Measurements from ENCODE around the gene ASPM.
"Not testable (repeated sequence)": the region's sequence is repeated elsewhere in the genome, so short reads cannot be mapped to it uniquely, and the experiment has no call there.

Gene ASPM

DNA sequence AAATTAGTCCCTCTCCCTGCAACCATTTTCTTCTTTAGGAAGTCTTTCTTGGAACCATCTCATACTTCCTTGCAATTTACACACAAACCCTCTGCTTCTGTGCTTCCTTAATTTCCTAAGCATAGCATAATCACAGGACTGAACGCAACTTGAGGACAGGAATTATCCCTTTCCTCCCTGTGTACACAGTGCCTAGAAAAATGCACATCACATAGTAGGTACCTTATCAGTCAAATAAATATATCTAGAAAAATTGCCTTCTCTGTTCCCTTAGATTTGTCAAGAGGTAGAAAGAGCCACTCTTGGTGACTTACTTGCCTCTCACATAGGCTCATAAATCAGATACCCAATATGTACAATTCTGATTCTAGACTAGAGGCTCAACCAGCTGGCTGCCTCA lies 4.9 kb downstream of the ASPM start:
- no peak for DNase-seq

GRCh38 chr1:197140121-197140520 lies 6.3 kb downstream of the ASPM start:
- no peak for DNase-seq

- no peak for DNase-seq
Observed at GRCh38 chr1:197139169-197139568, 7.3 kb downstream of the ASPM start.

DNA sequence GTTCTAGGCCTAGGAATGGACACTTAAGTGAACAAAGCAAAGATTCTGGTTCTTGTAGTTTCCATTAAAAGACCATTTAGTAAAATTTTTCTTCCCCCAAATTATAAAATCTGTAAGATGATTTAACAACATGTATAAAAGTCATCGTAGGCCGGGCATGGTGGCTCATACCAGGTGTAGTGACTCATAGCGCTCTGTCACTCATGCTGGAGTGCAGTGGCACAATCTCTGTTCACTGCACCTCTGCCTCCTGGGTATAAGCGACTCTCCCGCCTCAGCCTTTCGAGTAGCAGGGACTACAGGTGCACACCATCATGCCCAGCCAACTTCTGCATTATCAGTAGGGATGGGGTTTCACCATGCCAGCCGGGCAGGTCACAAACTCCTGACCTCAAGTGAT lies 9.1 kb downstream of the ASPM start:
- DNase-seq: no peak

- DNase-seq: no peak
Observed at GRCh38 chr1:197130677-197131304, 15.7 kb downstream of the ASPM start.

DNA sequence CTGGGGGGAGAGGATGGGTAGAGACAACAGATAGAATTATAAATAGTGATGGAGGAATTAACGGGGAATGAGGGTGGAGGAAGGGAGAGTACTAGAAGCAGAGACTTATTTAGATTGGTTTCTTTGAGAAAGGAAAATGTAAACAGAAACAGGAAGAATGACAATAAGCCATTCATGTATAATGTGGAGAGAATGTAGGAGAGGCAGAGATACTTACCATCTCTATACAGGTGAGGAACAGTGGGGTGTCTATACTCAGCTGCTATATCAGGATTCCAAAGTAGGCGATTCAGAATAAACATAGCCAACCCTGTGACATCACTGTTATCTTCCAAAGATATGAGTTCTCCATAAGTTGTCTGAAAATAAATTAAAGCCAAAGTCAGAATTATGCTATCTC lies 16.8 kb downstream of the ASPM start:
- DNase-seq: no peak

GRCh38 chr1:197127246-197127912 lies 19.1 kb downstream of the ASPM start:
- no peak for DNase-seq

- DNase-seq: no peak
Observed at GRCh38 chr1:197126691-197127090, 19.8 kb downstream of the ASPM start.

DNA sequence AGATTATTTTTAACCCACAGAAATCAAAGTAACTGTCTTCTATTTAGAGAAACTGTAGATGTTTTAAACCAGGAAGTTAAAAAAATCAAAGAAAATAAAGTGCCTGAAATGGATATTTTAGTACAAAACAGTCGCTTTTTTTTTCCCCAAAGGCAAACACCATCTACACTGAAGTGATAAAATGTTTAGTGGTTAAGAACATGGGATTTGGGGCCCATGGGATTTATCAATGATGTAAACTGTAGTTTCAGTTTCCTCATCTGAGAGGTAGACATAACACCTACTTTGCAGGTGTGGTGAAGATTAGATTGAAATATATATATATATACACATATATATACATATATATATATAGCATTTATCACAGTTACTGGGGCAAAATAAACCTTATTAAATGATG lies 22.1 kb downstream of the ASPM start:
- no peak for DNase-seq

DNA sequence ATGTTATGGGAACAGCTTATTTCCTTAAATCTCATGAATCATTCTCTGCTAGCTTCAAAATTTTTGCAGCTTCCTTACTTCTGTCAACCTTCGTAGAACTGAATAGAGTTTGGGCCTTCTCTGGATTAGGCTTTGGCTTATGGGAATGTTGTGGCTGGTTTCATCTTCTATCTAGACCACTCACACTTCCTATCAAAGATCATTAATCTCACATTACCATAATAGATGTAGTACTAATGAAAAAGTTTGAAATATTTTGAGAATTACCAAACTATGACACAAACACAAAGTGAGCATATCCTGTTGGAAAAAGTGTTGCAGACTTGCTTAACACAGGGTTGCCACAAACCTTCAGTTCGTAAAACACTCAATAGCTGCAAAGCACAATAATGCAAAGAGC lies 30.3 kb downstream of the ASPM start:
- no peak for DNase-seq

GRCh38 chr1:197106869-197107268 lies 39.6 kb downstream of the ASPM start:
- DNase-seq: no peak

DNA sequence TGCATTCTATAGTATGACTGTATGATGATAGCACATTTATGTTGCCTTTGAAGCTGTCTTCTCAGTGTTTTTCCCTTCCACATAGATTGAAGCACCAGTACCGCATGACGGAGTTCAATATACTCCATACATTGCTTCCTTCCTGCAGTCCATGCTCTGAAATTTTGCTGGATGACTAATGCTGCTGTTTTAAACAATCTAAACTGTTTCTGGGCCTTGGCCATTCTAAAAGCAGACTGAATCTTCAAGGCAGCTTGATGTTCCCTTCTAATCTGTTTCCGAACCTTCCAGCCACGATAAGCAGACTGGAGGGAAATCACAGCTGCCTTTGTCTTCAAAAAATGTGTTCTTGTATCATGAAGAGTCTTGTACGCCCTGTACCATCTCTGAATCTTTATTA lies 43.2 kb downstream of the ASPM start:
- no peak for DNase-seq

DNA sequence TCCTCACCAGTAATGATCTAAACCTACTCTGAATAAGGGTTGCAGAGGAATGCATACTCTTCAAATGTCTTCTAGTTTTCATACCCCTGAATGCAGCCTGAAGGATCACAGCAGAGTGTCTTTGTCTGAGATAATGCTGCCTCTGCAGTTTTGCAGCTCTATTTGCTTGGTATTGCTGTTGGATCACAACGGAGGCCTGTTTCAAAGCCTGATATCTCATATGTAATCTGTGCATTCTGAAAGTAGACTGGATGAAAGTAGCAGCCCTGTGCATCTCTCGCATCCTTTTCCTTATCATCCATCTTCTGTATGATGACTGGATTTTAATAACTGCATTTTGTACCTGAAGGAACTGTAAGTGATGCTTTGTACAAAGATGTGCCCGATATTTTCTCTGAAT lies 44.5 kb downstream of the ASPM start:
- DNase-seq: no peak

GRCh38 chr1:197100677-197101076 lies 45.8 kb downstream of the ASPM start:
- no peak for DNase-seq

DNA sequence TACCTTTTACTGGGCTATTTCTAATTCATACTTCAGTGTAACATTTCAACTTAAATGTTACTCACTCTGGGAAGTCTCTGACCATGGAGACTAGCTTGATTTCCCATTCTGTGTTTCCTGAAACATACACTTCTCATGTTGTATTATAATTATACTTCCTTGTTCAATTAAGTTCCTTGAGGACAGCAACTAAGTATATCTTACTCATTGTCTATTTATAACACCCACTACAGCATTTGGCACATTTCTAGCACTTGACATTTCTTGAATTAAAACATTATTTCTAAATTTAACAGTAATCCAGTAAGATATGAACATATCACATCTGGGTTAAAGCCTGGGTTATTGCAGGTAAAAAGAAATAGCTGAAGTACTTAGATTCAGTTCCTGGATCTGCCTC lies 47.0 kb downstream of the ASPM start:
- no peak for DNase-seq

DNA sequence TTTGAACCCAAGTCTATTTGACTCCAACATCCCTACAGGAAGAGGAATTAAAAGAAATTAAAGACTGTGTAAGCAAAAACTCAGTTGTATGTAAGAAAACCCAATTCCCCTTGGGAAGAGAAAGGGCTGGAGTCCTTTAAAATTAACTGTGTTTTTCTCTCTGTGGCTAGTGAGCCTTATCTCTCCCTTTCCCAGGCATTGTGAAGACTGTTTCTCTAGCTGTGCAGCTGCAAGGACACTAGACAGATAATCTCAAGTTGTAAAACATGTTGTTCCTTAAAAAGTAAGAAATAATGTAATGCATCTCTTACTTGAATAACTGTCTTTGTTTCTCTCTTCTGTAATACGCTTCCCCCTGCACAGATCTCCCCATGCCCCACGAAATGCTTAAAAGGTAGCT lies 49.5 kb downstream of the ASPM start:
- not testable (repeated sequence) for DNase-seq

DNA sequence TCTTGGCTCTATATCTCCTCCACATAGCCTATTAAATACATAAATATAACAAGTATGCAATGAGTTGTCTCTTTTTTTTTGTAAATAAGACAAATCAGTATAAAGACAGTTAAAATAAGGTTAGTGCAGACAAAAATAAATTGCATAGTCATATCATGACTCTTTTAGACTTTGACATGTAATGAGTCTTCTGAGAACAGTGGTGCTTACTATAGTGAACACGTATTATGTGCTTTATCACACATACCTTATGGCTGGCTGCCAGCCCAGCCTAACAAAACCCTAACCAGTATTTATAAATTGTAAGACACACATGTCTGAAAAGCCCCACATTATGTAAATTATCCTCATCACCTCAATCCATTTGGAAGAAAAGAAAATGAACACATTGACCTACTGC lies 50.3 kb downstream of the ASPM start:
- no peak for DNase-seq

- DNase-seq: no peak
Observed at GRCh38 chr1:197093226-197093885, 53.1 kb downstream of the ASPM start.

DNA sequence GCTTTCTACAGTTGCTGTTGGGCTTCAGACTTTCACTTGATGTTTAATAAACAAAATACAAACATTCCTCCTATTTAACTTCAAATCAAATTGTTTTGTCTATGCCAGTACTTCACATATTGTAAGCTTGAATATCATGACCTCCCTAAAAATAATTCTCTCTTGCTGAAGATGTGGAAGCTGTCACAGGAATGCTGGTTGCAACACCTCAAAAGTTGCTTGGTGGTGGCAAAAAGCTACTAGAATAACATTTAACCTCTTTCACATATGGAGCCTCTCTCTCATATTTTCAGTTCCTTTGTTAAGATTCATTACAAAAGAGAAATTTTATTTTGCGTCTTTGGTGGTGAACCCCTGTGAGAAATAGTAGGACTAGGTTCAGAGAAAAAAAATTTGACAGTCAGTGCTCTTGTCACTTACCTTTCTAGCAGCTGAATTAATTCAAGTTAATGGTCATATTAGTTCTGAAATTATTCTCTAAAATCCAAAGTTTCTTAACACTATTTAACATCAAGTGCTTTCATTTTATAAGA lies 53.9 kb downstream of the ASPM start:
- no peak for DNase-seq

DNA sequence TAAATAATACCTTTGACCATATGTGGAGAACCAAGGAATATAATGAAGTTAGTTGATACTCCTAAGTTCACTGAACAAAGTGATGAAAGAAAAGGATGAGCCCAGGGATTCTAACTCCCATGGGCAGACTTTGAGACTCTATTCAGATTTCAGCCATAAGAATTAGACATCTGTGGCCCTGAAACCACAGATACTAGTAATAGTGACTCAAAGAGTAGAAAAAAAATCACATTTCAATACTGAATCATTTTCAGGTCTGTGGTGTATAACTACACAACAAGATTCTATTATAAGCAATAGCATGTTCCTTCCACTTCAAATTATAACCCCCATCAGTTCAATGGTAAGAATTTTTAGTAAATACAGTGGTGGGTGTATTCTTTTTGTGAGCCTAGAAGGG lies 63.0 kb downstream of the ASPM start:
- DNase-seq: no peak

DNA sequence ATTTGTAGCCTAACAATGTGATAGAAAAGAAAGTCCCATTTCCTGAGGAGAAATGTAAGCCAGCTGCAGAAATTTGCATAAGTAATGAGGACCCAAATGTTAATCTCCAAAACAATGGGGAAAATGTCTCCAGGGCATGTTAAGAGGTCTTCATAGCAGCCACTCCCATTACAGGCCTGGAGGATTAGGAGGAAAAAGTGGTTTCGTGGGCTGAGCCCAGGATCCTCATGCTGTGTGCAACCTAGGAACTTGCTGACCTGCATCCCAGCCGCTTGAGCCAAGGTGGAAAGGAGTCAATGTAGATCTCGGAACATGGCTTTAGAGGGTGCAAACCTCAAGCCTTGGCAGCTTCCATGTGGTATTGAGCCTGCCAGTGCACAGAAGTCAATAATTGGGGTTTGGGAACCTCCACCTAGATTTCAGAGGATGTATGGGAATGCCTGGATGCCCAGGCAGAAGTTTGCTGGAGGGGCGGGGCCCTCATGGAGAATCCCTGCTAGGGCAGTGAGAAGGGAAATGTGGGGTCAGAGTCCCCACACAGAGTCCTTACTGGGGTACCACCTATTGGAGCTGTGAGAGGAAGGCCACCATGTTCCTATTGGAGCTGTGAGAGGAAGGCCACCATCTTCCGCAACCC lies 65.2 kb downstream of the ASPM start:
- DNase-seq: no peak

- no peak for DNase-seq
Observed at GRCh38 chr1:197080323-197080722, 66.1 kb downstream of the ASPM start.

DNA sequence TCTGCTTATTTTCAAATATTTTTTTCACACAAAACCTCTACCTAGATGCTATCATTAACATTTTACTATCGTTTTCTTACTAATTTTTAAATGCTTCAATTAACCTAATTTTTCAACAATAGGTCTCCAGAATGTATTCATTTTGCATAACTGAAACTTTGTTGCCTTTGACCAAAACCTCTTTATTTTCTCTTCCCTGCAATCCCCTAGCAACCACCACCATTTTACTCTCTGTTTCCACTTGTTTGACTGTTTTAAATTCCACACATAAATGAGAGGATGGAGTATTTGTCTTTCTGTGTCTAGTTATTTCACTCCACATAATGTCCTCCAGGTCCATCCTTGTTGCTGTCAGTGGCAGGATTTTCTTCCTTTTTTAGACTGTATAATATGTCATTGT lies 69.9 kb downstream of the ASPM start:
- DNase-seq: no peak

DNA sequence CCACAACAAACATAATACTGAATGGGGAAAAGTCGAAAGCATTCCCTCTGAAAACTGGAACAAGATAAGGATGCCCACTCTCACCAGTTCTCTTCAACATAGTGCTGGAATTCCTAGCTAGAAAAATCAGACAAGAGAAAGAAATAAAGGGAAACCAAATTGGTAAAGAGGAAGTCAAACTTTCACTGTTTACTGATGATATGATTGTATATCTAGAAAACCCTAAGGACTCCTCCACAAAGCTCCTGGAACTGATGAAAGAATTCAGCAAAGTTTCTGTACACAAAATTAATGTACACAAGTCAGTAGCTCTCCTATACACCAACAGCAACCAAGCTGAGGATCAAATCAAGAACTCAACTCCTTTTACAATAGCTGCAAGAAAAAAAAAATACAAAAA lies 72.5 kb downstream of the ASPM start:
- DNase-seq: no peak

All from inflammatory macrophage treated with lipopolysaccharide for 1 hour (primary cell).